IPS-20b (cell line): ENCODE results near the gene MEOX1.

Source experiments
- H3K27ac ChIP-seq: one replicate; pipeline ENCODE4 v1.5.1; 2013; ENCODE audit warnings: low read length
- H3K27me3 ChIP-seq: 2 replicates; pipeline ENCODE4 v1.6.1; 2013; ENCODE audit warnings: mild to moderate bottlenecking, low read length, inconsistent platforms; ENCODE audit not compliant: insufficient read depth
- H3K36me3 ChIP-seq: 2 replicates; pipeline ENCODE4 v1.6.1; 2013; ENCODE audit warnings: low read depth, mild to moderate bottlenecking, inconsistent platforms, low read length, moderate library complexity; ENCODE audit not compliant: insufficient read depth
- H3K4me1 ChIP-seq: 2 replicates; pipeline ENCODE4 v1.6.1; 2013; ENCODE audit warnings: mild to moderate bottlenecking, control low read depth, inconsistent platforms, low read length, moderate library complexity; ENCODE audit not compliant: insufficient read depth
- H3K4me3 ChIP-seq: 2 replicates; pipeline ENCODE4 v1.5.1; 2013; ENCODE audit warnings: mild to moderate bottlenecking, low read length, inconsistent platforms
- H3K9ac ChIP-seq: 2 replicates; pipeline ENCODE4 v1.6.1; 2013; ENCODE audit warnings: low read depth, mild to moderate bottlenecking, inconsistent platforms, low read length, moderate library complexity
- H3K9me3 ChIP-seq: 2 replicates; pipeline ENCODE4 v1.6.1; 2013; ENCODE audit warnings: mild to moderate bottlenecking, low read depth, low read length, inconsistent platforms; ENCODE audit not compliant: insufficient read depth

The MEOX1 gene

DNA sequence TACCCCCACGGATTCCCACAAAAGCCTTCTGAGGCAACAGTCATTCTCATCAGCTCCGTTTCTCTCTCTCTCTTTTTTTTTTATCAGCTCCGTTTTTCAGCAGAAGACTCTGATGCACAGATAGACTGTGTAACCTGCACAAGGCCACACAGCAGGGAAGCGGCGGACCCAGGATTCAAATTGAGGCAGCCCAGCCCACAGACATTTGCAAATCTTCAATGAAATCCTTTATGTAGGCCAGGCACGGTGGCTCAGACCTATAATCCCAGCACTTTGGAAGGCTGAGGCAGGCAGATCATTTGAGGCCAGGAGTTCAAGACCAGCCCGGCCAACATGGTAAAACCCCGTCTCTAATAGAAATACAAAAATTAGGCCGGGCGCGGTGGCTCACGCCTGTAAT is 2.4 kb upstream of the MEOX1 start:
- no peak overlapping the region for H3K9ac ChIP-seq
- H3K36me3 ChIP-seq = no peaks in the 10 kb centered on the region
- no peaks in the 10 kb centered on the region for H3K27me3 ChIP-seq
- H3K27ac ChIP-seq = no peak overlapping the region
- no peak overlapping the region for H3K4me3 ChIP-seq
- H3K4me1 ChIP-seq = peaks cover 14% of the 10 kb centered on the region
- H3K9me3 ChIP-seq = no peaks in the 10 kb centered on the region

DNA sequence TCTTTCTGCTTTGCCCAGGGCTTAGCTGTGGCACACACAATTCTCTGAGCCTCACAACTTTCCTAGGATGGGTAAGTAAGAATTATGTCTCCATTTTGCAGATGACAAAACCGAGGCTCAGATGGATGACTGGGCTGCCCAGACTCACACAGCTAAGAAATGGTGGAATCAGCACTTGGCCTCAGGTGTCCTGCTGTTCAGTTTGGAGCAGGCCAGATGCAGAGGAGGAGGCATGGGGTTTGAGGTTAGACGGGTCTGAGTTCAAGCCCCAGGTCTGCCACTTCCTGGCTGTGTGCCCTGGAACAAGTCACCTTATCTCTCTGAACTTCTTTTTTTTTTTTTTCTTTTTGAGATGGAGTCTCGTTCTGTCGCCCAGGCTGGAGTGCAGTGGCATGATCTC is 1.7 kb upstream of the MEOX1 start:
- Histone ChIP-seq H3K27ac (no peak overlapping the region), H3K9me3 (no peaks in the 10 kb centered on the region), H3K36me3 (no peaks in the 10 kb centered on the region), H3K27me3 (no peaks in the 10 kb centered on the region), H3K9ac (no peak overlapping the region), H3K4me1 (peaks cover 14% of the 10 kb centered on the region), H3K4me3 (no peak overlapping the region)

DNA sequence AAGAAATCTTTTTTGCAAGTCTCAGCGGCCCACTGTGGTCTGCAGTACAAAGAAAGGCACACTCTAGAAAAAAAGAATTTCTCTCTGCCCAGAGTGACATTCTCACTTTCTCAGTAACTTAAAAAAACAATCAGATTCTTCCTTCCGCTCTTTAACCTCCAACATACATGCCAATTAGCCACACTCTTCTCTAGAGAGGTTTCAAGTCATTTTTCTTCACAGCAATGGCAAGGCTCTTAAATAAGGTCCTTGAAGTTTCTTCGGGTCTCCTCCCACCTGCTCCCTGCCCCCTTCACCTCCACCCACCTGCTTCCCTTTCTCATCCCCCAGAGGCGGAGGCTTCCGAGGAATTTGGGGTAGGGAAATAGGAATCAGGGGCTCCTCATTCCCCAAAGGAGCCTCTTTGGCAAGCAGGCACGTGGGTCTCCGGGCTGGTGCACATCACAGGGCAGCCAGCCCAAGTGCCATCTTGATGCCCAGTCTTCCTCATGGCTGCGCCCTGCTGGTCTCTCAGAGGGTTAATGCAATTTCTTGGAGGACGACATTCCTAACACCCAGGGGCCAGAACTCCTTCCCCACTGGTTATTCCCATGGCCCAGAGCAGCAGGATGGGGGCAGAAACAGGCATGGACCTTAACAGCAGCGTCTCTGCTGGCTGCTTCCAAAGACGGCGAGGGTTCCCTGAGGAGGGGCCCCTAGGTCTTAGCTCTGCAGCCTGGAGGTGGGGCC is 855 bp upstream of the MEOX1 start:
- Histone ChIP-seq H3K27me3 (no peaks in the 10 kb centered on the region), H3K4me3 (no peak overlapping the region), H3K36me3 (no peaks in the 10 kb centered on the region), H3K27ac (no peak overlapping the region), H3K9me3 (no peaks in the 10 kb centered on the region), H3K4me1 (peaks cover 14% of the 10 kb centered on the region), H3K9ac (no peak overlapping the region)

DNA sequence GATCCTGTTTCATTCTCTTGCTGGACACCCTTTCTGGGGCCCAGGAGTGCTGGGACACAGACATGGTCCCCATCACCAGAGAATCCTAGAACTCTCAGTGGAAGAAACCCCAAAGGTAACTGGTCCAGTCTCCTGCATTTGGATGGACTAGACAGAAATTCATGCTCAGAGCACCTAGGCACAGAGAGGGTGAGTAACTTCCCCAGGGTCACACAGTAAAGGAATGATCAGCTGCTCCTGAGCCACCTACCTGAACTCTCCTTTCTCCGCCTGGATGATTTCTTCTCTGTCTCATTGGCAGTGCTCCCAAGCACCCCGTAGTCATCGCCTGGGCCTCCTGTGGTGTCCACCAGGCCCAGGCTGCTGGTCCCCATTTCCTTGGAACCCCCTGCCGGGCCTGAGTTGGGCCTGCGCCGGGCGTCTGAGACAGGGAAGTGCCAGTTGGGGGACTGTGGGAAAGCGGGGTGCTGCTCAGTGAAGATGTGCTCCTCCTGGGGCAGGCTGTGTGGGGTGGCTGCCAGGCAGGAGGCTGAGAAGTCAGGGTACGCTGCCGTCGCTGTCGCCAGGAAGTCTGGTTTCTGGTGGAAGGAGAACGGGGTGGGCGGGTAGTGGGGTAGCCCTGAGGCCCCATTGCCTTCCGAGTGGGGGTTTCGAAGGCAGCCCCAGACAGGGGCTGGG is 767 bp downstream of the MEOX1 start:
- H3K4me1 ChIP-seq = peaks cover 22% of the 10 kb centered on the region
- H3K4me3 ChIP-seq = no peak overlapping the region
- no peaks in the 10 kb centered on the region for H3K27me3 ChIP-seq
- H3K9ac ChIP-seq = no peak overlapping the region
- no peaks in the 10 kb centered on the region for H3K9me3 ChIP-seq
- H3K27ac ChIP-seq = no peak overlapping the region
- no peaks in the 10 kb centered on the region for H3K36me3 ChIP-seq

DNA sequence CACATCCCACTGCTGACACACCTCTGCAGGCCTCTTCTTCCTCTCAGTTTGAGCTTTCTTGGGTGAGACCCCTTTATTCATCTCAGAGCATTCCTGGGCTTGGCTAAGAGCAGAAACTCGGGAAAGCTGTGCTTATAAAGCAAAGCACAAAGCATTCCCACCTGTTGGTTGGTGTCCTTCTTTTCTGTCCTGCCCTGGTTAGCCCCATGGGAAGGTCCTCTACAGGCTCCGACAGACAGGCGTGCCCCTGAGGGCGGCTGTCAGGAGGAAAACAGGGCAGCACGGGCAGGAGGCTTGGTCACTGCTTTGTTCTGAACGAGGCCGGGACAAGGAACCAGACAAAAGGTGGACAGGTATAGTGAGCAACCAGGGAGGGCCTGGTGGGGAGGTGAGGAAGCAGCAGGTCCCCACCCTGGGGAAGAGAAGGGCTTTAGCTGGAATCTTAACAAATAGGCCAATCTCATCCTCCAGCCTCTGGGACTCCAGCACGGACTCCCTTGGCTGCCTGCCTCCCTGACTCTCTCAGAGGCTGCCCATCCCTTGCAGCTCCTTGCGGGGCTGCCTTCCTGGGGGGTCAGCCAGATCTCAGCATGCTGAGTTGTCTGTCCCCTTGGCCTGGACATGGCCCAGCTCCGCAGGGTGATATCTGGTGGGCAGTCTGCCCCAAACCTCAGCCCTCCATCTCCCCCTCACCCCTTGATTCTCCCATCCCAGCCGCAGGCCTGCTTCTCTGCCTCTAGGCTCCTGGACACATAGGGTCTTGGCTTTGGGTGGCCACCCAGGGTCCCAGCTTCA is 1.7 kb downstream of the MEOX1 start:
- Histone ChIP-seq H3K27ac (no peak overlapping the region), H3K4me3 (no peak overlapping the region), H3K9ac (no peak overlapping the region), H3K27me3 (no peaks in the 10 kb centered on the region), H3K9me3 (no peaks in the 10 kb centered on the region), H3K4me1 (peaks cover 26% of the 10 kb centered on the region), H3K36me3 (no peaks in the 10 kb centered on the region)

DNA sequence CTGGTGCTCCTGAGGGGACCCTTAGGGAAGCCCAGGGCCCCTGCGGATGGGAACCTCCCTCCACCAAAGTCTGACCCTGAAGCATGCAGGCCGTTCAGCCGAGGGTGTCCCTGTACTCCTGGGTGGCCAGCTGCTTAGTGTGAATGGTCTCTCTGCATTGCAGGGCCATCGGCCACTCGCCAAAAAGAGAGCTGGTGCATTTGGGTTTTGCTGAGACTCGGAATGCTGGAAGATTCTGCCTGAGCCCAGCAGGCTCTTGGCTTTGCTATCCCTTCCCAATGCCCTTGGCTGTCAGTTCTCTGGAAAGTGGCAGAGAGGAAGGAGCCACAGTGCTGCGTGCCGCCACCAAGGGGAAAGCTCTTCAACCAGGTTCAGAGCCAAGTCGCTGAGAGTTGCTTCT is 2.8 kb downstream of the MEOX1 start:
- H3K4me1 ChIP-seq = peaks cover 26% of the 10 kb centered on the region
- H3K9me3 ChIP-seq = no peaks in the 10 kb centered on the region
- no peak overlapping the region for H3K4me3 ChIP-seq
- H3K9ac ChIP-seq = 0 out of 2 replicates have a peak overlapping the region, but pooled peaks have one; percentile 7
- H3K36me3 ChIP-seq = no peaks in the 10 kb centered on the region
- no peak overlapping the region for H3K27ac ChIP-seq
- H3K27me3 ChIP-seq = no peaks in the 10 kb centered on the region

DNA sequence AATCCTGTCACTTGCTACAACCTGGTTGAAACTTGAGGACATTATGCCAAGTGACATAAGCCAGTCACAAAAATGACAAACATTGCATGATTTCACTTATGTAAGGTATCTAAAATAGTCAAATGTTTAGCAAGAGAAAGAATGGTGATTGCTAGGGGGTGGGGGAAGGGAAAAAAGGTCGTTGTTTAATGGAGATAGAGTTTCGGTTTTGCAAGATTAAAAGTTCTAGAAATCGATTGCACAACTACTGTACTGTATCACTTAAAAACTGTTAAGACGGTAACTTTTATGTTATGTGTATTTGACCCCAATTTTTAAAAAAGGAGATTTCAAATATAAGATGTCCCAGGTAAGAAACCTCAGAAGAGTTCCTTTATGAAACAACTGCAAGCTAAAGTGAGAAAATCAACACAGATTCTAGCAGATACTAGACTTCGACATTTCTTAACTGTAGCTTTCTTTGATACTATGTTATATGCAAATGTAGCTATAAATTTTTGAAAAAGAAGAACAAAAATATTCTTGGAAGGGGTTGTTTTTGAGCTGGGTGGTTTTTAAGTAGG is 5.9 kb downstream of the MEOX1 start:
- Histone ChIP-seq H3K9ac (no peak overlapping the region), H3K4me1 (peaks cover 12% of the 10 kb centered on the region; the same call in 1 of the 2 replicates), H3K36me3 (no peaks in the 10 kb centered on the region), H3K27me3 (no peaks in the 10 kb centered on the region), H3K9me3 (no peaks in the 10 kb centered on the region), H3K27ac (no peak overlapping the region), H3K4me3 (no peak overlapping the region)

DNA sequence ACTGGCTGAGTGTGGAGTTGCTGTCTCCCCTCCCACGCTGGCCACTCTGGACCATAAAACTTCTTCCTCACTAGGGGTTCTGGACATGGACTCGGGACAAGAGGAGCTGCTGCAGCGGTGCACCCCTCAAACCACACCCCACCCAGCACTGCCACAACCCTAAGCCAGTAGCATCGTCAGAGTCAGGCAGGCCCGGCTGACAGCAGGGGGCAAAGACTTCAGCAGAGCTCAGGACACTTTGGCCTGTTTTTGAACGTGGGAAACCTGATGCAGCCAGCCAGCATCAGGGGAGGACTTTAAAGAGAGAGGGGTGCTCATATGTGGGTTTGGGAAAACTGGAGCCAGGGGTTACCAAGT is 9.6 kb downstream of the MEOX1 start:
- H3K4me3 ChIP-seq = no peak overlapping the region
- H3K4me1 ChIP-seq = peaks cover 12% of the 10 kb centered on the region; the same call in 1 of the 2 replicates
- H3K9ac ChIP-seq = no peak overlapping the region
- H3K27me3 ChIP-seq = peaks cover 5% of the 10 kb centered on the region; the same call in 1 of the 2 replicates
- no peaks in the 10 kb centered on the region for H3K36me3 ChIP-seq
- no peak overlapping the region for H3K27ac ChIP-seq
- no peaks in the 10 kb centered on the region for H3K9me3 ChIP-seq

DNA sequence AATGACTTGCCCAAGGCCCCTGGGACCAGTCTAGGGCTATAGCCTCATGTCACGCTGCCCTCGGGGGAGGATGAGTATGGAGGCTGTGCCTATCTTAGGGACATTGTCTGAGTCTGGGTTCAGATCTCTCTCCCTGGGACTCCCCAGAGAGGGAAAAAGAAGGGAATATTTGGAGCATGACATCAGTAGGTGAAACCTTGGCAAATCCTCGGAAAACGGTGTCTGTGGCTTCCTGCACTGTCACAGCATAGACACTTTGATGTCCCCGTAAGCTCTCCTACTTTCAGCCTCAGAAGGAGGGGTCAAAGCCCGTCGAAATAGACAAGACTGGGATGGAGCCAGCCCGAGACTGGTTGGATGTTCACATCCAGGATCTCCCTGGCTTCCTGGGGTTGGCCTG is 11.3 kb downstream of the MEOX1 start:
- H3K9ac ChIP-seq = no peak overlapping the region
- peaks cover 21% of the 10 kb centered on the region for H3K27me3 ChIP-seq
- H3K36me3 ChIP-seq = no peaks in the 10 kb centered on the region
- H3K4me3 ChIP-seq = no peak overlapping the region
- H3K27ac ChIP-seq = no peak overlapping the region
- no peaks in the 10 kb centered on the region for H3K4me1 ChIP-seq
- H3K9me3 ChIP-seq = no peaks in the 10 kb centered on the region

DNA sequence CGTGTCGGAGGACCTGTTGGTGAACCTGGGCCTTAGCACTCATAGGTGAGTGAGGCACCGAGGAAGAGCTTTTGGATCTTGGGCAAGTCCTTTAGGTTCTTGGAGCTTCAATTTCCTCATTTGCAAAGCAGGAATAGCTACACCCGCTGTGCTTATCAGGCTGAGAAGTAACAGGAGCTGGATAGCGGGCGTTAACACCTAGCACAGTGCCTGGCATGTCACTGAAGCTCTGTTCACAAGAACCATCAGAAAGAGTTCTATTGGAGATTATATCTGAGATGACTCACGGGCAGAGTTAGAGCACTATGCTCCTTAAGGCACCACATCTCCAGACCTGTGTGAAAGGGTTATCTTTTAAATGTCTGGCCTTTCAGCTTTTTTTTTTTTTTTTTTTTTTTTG is 12.8 kb downstream of the MEOX1 start:
- H3K27ac ChIP-seq = no peak overlapping the region
- no peak overlapping the region for H3K4me3 ChIP-seq
- H3K4me1 ChIP-seq = no peaks in the 10 kb centered on the region
- H3K9ac ChIP-seq = no peak overlapping the region
- H3K27me3 ChIP-seq = peaks cover 23% of the 10 kb centered on the region
- no peaks in the 10 kb centered on the region for H3K9me3 ChIP-seq
- no peaks in the 10 kb centered on the region for H3K36me3 ChIP-seq

DNA sequence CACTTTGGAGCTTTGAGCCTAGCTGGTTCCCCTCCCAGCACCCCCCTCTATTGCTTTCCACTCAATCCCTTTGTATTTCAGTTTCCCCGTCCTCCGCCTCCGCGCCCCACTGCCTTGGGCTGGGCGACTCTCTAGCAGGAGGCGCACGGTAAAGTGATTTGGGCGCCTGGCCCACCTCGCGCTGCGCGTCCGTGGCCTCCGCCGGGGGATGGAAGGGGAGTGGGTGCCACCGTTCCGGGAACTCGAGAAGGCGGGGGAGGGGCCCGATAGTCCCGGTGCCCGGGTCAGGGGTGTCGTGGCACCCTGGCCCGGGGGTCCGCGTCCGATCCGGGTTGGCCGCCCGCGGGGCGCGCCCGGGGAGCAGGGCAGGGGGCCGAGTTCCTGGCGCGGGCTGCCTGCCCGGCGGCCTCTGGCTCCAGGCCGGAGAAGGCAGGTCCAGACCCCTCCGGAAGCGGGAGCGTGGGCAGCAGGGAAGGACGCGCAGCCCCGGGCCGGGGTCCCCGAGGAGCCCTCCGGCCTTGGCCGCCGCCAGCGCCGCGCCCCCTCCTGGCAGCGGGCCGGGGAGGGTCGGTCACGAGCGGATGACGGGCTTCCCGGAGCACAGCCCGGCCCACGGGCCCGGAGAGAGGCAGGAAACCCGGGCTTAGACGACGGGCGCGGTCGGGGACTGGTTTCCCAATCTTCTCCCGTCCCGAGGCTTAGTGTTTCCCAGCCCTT is 15.8 kb downstream of the MEOX1 start:
- peaks cover 4% of the 10 kb centered on the region for H3K4me1 ChIP-seq
- H3K27me3 ChIP-seq = peaks cover 23% of the 10 kb centered on the region
- H3K9me3 ChIP-seq = no peaks in the 10 kb centered on the region
- peak overlapping the region; percentile 56; the same call in 1 of the 2 replicates for H3K4me3 ChIP-seq
- H3K9ac ChIP-seq = no peak overlapping the region
- H3K36me3 ChIP-seq = no peaks in the 10 kb centered on the region
- no peak overlapping the region for H3K27ac ChIP-seq
